ENCODE results near the gene DNAH17.
"Not testable (repeated sequence)": the region's sequence is repeated elsewhere in the genome, so short reads cannot be mapped to it uniquely, and the experiment has no call there.

Gene DNAH17

GRCh38 chr17:78523934-78524655, 53.1 kb downstream of the DNAH17 start:
- no peak for DNase-seq

GRCh38 chr17:78522031-78522809, 55.0 kb downstream of the DNAH17 start:
- DNase-seq = no peak

- DNase-seq = no peak
These were observed 59.8 kb downstream of the DNAH17 start for GRCh38 chr17:78517421-78517820.

- DNase-seq = no peak
These were observed 61.7 kb downstream of the DNAH17 start for GRCh38 chr17:78515480-78515879.

- no peak for DNase-seq
These were observed 62.7 kb downstream of the DNAH17 start for GRCh38 chr17:78514521-78514920.

GRCh38 chr17:78512976-78513375, 64.2 kb downstream of the DNAH17 start:
- no peak for DNase-seq

GRCh38 chr17:78510141-78511075, 66.8 kb downstream of the DNAH17 start:
- DNase-seq = no peak

GRCh38 chr17:78507526-78507925, 69.7 kb downstream of the DNAH17 start:
- no peak for DNase-seq

GRCh38 chr17:78506454-78507309, 70.5 kb downstream of the DNAH17 start:
- DNase-seq = no peak

- no peak for DNase-seq
These were observed 72.9 kb downstream of the DNAH17 start for GRCh38 chr17:78504156-78504925.

GRCh38 chr17:78503388-78503787, 73.8 kb downstream of the DNAH17 start:
- DNase-seq = not testable (repeated sequence)

- DNase-seq = no peak
These were observed 74.5 kb downstream of the DNAH17 start for GRCh38 chr17:78502611-78503148.

GRCh38 chr17:78501241-78502036, 75.8 kb downstream of the DNAH17 start:
- no peak for DNase-seq

GRCh38 chr17:78500806-78501205, 76.4 kb downstream of the DNAH17 start:
- no peak for DNase-seq

GRCh38 chr17:78499715-78500540, 77.3 kb downstream of the DNAH17 start:
- no peak for DNase-seq

GRCh38 chr17:78498848-78499247, 78.3 kb downstream of the DNAH17 start:
- no peak for DNase-seq

GRCh38 chr17:78497115-78497540, 80.1 kb downstream of the DNAH17 start:
- DNase-seq = peak; percentile 36

GRCh38 chr17:78496311-78496710, 80.9 kb downstream of the DNAH17 start:
- no peak for DNase-seq

- DNase-seq = no peak
These were observed 81.6 kb downstream of the DNAH17 start for GRCh38 chr17:78495634-78496033.
